ENCODE measurements around the gene MEG3.

Gene MEG3

DNA sequence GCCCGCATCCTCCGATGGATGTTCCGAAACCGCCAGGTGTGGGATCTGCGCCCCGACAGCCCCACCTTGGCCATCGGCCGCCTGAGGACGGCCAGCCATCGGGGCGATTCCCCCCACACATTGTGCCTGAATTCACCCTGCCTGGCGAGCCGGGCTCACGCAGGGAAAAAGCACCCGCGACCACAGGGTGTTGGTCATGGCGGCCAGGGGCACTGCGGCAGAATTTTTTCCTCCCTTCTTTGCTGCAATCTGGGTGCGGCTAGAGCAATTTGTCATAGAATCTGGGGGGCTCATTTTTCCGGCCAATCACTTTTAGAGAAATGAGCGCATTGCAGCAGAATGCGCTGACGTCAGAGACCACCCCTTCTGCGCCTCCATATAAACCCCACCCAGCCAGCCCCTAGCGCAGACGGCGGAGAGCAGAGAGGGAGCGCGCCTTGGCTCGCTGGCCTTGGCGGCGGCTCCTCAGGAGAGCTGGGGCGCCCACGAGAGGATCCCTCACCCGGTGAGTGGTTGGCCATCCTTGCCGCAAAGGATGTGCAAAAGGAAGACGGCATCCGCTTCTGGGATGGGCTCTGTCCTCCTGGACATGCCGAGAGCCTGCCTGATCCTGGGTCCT is at the start of gene MEG3:
TSS of gene MEG3 (plus strand) at position 406 of the 619 bp plus-strand sequence.
- DNase-seq = peak; percentile 58

DNA sequence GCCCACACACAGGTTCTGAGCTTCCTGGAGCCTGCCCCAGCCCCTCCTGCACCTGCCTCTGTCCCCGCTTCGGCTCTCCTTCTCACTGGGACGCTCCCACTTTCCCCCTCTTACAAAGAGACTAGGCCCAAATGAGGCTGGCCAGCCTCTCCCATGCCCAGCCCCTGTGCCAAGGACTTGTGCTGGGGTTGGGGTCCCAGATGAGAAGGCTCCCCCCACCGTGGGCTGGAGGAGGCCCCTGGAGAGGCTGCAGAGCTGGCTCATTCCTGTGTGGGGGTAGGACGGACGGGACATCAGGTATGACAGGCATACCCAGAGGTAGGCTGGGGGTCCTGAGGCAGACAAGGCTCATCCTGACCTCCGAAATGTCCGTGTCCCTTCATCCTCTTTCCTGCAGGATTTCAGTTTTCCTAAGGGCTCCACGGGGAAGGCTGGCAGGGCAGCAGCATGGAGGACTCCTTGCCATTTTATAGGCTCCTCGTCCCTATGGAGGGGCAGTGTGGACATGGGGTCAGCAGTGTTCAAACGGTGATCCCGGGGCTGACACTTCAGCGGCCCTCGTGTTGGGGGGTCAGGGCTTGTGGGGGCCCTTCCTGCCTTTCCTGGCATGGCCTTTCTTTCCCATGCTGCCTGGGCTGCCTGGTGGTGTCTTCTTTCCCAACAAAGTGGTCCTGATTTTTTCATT is 49.1 kb upstream of the MEG3 start:
- DNase-seq = no peak

DNA sequence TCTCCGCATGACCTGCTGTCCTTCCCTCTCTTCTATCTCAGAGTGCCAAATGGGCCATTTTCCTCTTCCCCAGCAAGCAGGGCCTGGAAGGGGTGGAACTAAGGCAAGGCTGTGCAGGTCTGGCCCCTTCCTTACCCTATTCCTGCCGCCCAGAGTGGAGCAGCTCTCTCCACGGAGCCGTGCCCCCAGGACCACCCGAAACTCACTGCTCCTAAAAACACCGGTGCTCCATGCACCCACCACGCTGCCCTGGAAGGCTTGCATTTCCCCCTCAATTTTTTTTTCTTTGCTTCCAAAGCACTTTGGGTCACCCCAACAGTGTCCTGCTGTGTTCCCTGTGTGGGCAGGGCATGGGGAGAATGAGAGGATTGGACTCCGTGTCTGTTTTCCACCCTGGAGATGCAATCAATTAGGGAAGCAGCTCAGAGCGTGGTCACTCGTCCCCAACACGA is 48.5 kb upstream of the MEG3 start:
- DNase-seq = no peak

DNA sequence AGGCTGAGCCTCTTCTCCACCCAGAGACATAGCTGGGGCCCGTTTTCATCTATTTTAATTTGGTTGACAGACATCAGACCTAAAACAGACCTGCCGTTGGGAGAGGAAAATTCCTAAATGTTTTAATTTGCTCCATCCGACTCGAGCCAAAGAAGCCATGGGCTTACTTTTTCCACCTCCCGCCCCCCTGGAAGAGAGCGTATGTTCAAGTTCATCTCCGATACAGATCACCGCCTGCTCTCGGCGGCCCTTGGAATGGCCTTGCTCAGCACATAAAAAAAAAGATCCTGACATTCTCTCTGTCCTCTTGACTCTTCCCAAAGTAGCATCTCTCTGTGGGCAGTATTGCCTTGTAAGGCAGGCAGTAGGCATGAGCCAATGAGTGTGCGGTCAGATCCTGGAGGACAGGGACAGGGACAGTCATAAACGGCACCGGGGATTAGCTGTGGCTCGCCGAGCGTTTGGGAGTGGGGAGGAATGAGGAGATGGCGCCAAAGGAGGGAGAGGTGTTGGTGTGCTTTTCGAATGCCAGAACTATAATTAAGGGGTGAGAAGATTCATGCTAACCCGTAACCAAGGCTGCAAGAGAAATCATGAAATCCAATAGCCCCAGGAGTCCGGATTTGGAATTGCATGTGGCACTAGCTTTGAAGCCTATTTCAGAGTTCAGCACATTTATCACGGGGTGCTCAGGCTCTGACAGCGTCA is 47.9 kb upstream of the MEG3 start:
- no peak for DNase-seq

DNA sequence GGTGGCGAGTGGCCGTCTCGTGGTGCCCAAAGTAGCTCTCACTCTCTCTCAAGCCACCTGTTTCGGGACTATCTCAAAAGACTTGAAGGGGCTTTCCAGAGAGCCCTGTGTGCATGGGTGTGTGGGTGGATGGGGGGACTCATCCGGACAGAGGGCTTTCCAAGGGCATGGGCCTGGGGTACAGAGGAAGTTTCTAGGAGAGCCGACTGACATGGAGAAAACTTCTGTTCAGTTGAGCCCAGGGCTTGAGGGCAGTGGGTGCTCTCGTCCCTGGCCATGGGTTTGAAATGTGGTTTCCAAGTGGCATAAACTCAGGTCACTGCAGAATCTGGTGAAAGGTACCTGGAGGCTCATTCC is 47.4 kb upstream of the MEG3 start:
- DNase-seq = no peak

DNA sequence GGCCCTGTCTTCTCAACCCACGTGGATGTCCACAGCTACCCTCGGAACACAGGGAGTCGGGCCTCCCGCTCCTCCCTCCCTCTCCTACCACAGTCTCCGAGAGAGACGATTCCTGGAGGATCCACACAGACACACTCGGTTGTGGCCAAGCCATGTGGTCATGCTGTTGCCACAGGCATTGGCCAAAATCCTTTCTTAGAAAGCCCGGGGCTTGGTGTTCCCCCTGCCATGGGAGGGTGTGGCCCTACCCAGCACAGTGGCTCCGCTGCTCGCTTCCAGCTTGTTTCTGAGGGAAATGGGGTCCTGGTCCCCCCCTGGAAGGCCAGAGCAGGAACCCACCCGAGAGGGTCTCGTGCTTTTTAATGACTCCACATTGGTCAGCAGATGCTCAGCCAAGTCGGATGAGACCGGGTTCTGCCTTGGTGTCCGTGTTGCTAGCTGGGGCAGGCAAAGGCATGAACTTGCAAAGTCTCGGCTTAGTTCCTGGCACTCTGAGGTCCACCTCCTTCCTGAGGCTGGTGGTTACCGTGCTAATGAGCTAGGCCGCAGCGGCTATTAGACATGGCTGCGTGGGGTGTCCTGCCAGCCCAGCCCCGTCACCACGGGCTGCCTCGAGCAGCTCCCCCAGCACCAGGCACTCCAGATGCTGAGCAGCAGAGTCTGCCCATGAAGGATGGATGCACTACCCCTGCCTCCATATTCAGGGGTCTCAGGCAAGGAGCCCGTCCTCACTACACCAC is 46.8 kb upstream of the MEG3 start:
- DNase-seq = no peak

DNA sequence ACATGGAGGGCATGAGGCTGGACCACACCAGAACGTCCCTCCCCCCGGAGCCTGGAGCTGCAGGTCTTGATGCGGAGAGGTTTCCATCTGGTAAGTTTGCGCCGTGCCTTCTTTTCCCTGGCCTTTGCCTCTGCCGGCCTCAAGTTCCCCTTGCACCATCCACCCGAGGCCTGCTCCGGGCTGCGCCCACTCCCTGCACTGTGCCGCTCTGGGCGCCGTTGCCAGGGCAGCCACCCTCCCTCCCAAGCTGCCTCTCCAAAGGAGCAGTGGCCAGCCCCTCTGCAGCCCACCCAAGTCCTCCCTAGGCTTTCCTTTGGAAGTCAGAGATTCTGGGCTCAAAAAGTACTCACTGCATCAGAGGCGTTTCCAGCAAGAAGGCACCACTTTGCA is 46.2 kb upstream of the MEG3 start:
- DNase-seq = no peak

DNA sequence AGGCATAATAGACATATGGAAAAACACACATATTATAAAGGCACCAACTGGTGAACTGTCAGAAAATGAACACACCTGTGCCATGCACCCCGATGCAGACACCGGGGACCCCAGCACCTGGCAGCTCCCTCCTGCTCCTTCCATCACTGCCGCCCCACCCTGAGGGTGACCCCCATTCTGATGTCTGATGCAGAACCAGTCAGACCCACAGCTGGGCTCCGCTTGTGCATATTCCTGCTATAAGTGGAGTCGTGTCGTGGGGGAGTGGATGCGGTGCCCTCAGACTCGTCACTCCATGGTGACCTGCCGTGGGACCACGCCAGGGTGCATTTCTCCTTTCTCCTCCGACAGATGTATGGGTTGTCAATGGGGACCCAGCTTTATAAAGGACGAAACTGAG is 45.7 kb upstream of the MEG3 start:
- no peak for DNase-seq

DNA sequence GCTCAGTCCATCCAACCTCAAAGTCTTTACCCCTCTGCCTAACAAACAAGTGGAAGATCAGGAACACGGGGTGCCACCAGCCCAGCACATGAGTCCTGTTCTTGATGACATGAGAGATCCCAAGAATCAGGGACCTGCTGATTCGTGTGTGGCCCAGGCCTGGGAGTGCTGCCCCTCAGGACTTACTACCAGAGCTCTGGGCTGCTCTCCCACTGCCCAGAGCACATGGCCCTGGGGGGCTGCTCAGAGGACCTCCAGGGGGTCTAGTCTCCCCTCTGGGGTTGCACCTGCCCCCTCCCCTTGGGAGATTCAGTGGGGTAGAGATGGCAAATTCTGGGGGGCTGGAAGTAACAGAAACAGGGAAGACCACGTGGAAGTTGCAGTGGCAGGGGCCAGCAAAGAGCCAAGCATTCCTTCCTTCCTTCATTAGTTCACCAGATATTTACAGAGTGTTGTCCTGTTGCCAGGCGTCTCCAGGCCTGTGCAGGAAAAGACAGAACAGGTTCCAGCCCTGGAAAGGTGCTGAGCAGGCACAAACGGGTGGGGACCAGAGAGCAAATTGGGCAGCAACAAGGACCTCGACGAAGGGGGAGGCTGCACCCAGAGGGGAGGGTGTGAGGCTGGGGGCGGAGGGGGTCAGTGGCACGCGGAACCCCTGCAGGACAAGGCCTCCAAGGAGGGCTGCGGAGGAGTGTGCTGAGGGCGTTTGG is 45.1 kb upstream of the MEG3 start:
- no peak for DNase-seq

DNA sequence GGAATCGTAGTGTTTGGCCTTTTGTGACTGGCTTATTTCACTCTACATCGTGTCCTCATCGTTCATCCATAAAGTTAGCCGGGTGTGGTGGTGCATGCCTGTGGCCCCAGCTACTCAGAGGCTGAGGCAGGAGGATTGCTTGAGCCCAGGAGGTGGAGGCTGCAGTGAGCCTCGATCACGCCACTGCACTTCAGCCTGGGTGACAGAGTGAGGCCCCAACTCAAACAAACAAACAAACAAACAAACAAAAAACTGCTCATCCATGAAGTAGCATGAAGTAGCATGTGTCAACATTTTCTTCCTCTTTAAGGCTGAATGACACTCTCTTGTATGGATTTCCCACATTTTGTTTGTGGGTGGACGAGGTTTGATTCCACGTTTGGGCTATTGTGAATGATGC is 44.0 kb upstream of the MEG3 start:
- no peak for DNase-seq

DNA sequence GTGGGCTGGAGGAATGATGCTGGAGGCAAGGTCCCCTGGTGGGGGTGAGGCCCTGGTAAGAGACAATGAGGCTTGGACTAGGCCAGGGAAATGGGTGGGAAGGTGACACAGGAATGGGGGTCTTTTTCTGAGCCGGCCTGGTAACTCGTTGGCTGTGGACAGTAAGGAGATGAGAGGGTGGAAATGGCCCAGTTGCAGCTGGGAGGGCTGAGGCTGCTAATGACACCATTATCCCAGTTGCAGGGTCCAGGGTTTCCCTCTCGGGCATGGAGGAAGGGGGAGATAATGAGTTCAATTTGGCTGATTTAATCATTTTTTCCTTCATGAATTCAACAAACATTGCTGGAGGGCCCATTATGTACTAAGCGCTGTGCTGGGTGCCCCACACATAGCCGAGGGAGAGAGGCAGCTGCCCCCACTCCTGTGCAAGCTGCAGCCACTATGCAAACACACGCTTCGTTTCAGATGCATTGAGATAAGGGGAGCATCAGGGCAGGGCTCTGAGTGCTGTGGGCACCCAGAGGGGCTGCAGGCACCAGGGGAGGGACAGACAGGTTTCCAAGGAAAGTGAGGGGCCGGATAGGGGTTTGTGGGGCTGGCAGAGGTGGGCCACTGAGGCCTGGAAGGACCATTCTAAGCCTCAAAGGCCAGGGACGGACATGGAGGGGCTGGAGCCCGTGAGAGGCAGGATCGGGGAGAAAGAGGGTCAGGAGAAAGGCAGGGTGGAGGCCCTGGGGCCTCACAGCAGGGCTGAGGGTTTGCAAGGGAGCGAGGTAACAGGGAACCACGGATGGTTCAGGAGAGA is 43.2 kb upstream of the MEG3 start:
- no peak for DNase-seq

DNA sequence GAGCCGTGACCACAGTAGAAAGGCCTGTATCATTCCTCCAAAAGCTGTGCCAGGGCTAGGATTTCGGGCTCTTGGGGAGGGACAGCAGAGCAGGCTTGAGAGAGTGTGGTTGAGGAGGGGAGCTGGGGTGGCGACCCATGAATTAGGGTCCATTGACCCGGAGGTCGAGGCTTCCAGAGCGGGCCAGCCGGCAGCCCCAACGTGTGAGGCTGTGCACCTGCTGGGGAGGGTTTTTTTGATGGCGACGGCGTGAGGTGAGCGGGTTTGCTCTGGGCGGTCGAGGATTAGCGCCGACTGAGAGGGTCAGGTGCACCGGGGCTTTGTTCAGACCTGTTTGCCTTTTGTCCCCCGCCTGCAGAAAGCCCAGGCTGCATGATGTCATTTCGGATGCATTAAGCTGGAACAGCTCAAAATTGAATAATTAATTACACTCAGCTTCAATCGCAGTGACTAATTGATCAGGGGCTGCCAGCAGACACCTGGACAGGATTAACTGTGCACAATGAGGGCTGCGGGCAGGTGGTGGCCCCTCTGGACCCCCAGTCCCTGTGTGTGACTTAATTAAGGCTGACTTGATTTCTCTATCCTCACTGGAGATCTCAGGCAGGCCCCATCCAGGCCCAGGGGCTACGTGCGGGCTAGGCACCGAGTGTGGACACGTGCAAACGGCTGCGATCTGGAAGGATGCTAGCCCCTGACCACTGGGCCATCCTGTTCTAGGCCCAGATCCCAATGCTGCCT is 42.1 kb upstream of the MEG3 start:
- DNase-seq = peak; percentile 85

DNA sequence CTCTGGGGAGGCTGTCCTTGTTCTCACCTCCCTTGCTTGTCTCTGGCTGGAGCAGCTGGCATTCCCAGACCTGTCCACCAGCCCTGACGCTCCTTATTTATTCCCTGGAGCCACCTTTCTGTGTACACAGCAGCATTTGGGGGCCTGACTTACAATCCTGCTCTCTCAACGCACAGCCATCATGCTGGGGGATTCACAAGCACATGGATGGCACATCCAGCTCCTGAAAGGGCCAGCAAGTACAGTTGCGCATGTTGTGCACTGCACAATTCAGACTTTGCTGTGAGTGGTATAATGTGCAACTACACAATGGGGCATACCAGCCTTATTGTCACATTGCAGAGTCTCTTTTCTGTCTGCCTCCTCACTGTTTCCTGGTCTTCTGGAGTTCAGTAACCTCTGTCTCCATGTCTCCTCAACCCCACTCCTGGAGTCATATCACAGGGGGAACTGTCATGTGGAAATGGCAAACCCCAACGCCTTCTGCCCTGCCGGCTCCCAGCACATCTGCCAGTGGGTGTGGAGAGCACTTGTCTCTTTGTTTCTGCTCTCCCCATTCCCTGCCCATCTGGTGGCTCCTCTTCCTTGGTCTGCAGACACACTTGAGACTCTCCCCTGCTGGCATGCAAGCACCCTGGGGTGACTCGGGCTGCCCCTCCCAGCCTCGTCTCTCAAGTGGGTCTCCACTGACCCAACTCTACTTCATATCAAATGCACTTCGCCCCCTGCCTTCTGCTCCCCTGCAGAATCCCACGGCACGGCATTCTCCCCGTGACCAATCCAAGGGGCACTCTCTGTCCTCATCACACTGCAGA is 41.2 kb upstream of the MEG3 start:
- DNase-seq = peak; percentile 93

DNA sequence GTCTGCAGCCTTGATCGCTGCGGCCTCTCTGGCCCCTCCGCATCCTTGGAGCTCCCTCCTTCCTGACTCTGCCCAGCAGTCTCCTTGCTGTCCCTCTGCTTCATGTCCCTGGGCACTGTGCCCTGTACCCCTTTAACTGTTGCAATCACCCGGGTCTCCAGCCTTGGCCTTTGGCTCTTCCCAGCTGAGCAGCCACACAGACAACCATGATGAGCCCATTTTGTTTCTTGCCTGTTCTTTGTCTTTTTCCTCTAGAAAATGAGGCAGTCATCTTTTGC is 40.6 kb upstream of the MEG3 start:
- DNase-seq = no peak

DNA sequence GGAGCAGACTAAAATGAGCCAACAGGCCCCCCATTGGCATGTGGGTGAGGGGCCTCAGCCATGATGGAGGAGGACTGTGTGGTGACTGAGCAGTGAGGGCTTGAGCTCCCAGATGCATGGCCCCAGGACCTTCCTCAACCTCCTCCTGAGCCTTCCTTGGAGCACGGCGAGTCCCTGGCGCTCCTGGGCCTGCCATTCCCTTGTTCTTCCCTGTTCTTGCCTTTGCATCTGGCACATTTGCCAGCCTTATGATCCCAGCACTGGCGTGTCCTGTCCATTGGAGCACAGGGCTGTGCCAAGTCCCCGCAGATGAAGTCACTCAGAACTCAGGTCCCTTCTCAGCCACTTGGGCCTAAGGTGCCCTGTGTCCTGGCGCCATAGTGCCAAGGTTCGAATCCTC is 40.3 kb upstream of the MEG3 start:
- DNase-seq = no peak

DNA sequence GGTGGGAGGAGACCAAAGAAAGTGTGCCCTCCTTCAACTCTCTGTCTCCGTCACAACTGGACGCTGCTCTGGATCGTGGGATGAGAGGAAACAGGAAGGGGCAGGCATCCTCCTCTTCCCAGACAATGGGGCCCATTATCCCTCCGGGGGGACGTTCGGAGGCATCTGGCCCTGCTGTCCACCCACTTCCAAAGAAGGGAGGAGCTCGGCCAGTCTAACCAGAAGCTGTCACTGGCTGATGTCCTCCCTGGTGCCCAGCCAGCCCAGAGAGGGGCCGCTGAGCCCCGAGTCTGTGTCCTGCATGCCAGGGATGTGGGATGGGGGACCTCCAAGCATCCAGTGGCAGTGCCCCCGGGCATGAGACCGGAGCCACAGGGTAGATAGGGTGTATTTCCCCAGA is 39.8 kb upstream of the MEG3 start:
- DNase-seq = no peak

DNA sequence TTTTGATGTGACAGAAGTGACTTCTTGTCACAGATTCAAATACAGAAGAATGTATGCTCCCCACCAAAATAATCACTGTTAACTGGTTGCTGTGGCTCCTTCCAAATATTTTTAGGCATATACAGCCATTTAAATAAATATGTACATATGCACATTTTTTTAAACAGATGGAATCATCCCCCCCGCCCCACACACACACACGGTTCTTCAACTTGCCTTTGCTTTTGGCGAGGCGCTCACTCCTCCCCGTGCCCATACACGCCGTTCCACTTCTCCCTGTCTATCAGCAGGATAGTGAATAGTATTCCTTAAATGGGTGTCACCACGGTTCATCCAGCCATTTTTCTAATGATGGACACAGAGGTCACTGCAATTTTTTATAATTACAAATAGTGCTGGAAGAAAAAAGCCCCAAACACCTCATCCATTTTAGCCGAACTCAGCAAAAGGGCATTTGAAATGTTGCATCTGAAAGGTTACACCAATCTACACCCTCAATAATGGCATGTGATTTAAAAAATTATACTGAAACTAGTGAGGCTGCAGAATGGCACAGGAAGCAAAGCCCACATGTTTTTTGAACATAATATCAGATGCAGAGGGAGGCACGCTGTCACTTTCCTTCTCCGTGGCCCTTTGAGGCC is 39.2 kb upstream of the MEG3 start:
- peak; percentile 13 for DNase-seq

DNA sequence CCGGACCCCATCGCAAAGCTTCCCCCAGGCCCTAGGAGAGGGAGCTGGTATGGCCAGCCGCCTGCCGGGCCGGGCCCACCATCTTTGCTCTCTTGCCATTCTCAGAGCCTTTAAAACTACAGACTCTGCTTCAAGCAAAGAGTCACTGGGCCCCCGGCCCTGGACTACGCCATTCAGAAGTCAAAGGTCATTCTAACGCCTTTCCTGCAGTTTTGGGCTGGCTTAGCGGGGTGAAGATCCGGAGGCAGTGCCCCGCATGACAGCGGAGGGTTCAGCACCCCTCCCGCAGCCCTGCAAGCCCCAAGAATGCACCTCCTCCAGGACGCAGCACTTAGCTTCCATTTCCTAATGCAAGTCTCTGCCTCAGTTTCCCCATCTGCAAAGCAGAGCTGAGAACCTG is 38.3 kb upstream of the MEG3 start:
- DNase-seq = no peak

DNA sequence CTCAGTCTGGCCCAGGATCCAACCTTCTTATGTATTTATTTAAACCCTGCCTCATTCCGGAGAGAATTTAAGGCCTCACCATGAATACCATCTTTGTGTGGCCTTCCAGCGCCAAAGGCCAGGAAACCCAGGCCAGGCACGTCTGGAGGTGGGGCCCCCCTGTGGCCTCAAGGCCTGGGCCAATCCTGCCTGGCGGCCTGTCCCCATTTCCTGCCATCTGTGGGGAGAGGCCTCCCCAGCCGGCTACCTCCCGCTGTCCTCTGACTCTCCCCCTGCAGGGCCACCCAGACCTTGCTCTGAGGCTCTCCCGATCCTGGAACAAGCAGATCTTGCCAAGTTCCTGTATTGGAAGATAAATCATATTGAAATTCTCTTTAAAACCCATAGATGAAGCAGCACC is 37.4 kb upstream of the MEG3 start:
- DNase-seq = no peak

DNA sequence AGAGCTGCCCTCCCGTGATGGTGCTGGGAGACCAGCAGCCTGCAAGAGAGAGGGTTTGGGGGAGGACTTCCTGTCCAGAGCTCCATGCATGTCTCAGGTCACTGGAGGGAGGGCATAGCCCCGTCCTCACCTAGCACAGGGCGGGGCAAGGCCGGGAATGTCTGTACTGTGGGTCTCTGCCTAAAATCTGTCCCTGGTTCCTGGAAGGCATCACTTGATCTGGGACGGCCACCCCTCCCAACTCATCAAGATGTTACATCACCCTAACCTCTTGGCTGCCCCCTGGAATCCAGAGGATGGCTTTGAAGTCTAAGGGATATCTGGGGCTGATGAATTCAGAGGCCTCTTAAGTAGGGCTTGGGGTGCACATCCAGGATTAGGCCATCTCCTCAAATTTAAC is 37.0 kb upstream of the MEG3 start:
- DNase-seq = no peak

Data from NCI-H2171 treated with DMSO at 0.1 percent for 48 hours (cell line).